ENCODE measurements around the gene SEL1L3.

The SEL1L3 gene

DNA sequence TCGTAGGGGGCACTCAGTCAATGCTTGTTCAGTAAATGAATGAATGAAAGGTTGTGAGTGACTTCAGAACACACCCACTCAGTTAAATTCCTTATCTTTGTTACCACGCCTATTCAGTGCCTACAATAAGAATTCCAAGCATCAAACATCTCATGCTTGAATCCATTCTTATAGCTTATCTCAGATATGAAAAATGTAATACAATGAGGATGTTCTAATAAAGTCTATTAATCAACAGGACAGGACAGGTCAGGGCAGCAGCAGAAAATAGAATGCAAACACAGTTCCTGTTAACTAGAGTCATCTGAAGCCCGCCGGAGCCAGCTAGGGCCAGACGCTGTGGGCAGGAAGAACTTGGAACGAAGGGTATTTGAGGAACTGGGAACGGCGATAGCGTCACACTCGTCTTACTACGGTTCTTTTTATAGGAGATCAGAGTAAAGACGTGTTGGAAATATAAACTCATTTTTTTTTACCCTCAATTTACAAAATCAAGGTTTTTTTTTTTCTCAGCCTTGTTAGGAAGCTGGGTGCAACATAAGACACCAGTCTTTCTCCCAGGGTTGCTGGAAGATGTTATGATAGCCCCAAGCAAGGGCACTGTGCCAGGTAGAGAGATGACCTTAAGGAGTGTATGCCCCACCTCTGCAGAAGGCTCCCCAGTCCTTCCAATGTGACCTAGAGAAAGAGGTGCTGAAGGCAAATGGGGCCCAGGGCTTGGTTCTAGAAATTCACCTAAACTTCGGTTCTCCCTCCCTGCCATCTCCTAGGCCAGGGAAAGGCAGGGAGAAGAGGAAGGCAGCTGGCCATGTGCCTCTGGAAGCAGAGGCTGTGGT is 48.3 kb downstream of the SEL1L3 start:
- DNase-seq (ENCODE audit: extremely low read depth, low read depth): no peak
- TF ChIP-seq, protein P1, sequence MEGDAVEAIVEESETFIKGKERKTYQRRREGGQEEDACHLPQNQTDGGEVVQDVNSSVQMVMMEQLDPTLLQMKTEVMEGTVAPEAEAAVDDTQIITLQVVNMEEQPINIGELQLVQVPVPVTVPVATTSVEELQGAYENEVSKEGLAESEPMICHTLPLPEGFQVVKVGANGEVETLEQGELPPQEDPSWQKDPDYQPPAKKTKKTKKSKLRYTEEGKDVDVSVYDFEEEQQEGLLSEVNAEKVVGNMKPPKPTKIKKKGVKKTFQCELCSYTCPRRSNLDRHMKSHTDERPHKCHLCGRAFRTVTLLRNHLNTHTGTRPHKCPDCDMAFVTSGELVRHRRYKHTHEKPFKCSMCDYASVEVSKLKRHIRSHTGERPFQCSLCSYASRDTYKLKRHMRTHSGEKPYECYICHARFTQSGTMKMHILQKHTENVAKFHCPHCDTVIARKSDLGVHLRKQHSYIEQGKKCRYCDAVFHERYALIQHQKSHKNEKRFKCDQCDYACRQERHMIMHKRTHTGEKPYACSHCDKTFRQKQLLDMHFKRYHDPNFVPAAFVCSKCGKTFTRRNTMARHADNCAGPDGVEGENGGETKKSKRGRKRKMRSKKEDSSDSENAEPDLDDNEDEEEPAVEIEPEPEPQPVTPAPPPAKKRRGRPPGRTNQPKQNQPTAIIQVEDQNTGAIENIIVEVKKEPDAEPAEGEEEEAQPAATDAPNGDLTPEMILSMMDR (IDR thresholded peaks at IDR 0.05; ENCODE audit: low read depth, low read length, missing control alignments): no peak
- H3K4me3 ChIP-seq (replicated peaks; ENCODE audit: low read depth, low read length): no peak overlapping the region

DNA sequence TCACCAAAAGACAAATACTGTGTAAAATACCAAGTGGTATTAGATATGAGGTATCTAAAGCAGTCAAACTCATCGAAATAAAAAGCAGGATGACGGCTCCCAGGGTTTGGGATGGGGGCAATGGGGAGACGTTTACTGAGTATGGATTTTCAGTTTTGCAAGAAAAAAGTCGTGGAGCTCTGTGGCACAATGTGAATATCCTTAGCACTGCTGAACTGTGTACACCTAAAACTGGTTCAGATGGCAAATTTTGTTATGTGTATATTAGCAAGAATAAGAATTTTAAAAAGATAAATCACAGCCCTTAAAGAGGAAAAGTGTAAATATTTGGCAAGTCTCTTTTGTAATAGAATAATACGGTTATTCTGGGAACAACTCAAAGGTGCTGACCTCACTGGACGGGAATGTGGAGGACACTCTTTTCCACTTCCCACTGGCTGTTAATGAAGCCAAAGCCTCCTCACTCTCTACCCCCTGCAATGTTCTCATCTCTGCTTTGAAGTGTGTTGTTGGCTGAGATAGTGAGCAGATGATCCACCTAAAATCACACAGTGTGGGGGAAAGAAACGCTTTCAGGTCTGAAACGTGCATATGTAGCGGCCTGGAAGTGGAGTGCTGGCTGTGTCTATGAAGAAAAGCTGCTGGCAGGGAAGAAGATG is 49.2 kb downstream of the SEL1L3 start:
- DNase-seq (ENCODE audit: extremely low read depth, low read depth): no peak
- no peak overlapping the region for H3K4me3 ChIP-seq (replicated peaks; ENCODE audit: low read depth, low read length)
- TF ChIP-seq, protein P1 (IDR thresholded peaks at IDR 0.05; ENCODE audit: low read depth, low read length, missing control alignments): no peak

DNA sequence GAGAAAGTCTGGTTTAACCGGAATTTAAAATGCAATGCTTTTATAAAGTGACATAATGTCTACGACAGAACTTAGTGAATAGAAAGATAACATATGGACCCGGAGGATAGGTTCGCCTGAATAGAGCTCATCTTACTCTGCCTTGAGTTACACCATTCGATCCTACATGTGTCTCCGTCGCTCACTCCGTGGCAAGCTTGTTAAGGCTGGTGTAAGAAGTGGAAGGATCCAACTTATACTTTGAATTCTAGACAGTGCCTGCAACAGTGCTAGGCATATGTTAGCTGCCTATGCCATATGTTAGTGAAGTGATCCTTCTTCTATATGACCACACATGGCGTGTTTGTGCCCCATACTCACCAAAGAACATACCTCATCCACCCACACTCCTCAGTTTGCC is 50.9 kb downstream of the SEL1L3 start:
- TF ChIP-seq, protein P1 (IDR thresholded peaks at IDR 0.05; ENCODE audit: low read depth, low read length, missing control alignments): no peak
- no peak for DNase-seq (ENCODE audit: extremely low read depth, low read depth)
- H3K4me3 ChIP-seq (replicated peaks; ENCODE audit: low read depth, low read length): no peak overlapping the region

DNA sequence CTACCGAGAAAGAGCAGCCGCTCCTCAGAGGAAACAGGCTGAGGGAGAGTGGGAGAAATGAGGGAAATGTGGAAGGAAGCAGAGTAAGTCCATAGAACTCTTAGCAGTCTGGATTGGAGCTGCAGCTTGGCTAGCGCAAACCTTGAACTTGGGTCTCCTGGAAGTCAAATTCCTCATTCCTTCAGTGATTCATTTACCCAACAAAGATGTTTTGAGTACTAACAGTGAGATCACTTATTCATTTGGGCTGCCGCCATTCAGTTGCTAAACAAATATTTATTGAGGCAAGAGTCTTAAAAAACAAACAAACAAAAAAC is 51.5 kb downstream of the SEL1L3 start:
- TF ChIP-seq, protein P1 (IDR thresholded peaks at IDR 0.05; ENCODE audit: low read depth, low read length, missing control alignments): no peak
- no peak for DNase-seq (ENCODE audit: extremely low read depth, low read depth)
- H3K4me3 ChIP-seq (replicated peaks; ENCODE audit: low read depth, low read length): no peak overlapping the region

DNA sequence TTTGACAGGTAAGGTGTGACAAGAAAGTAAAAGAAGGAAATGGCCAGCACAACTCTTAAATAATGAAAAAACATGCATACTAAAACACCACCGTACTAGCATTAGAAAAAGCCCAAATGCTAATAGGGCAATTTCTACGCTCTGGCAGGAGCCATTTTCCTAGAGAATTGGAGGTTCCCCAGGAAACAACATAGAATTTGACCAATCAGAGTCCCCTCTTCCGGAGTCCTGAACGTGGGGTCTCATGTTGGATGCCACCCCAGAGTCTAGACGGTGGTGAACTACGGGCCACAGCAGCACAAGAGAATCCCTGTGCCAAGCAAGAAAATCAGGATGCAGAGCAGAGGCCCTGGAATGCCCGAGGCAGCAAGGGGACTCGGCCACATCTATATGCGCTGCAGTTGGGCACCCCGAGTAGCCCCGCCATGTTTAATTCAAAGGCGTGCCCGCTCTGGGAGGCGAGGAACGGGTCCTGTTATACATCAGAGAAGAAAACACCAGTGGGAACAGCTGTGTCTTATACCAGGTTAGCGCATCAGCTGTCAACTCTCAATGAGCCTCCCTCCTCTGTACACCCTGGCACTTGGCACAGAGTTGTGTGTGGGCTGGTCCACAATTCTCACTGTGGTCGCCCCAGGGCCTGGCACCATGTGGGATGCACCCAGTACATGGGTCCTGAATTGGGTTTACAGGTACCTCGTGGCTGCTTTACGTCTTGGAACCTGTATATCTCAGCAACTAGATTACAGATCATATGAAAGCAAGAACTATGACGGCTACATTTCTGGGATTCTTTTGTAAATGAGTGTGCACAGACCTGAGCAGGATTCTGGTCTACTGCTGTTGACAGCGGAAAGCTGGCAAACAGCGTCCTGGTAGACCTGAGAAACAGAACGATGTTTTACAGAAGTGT is 52.1 kb downstream of the SEL1L3 start:
- TF ChIP-seq, protein P1 (IDR thresholded peaks at IDR 0.05; ENCODE audit: low read depth, low read length, missing control alignments): no peak
- DNase-seq (ENCODE audit: extremely low read depth, low read depth): no peak
- H3K4me3 ChIP-seq (replicated peaks; ENCODE audit: low read depth, low read length): no peak overlapping the region

DNA sequence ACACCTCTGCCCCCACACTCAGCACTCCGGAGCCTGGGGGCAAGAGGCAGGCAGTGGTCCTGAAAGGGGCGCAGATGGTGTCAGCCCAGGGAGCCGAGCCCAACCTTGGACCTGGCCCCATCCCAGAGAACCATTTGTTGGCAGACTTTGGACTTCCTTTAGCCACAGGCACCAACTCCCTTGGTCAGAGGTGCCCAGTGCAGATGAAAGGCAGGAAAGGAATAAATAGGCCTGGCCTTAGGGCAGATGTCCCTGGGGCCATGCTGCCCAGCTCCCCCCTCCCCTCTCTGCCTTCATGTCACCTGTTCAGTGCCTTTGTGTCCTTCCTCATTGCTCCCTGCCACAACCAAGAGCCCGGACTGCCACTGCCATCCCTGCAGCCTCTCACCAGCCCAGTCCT is 52.8 kb downstream of the SEL1L3 start:
- no peak for DNase-seq (ENCODE audit: extremely low read depth, low read depth)
- no peak overlapping the region for H3K4me3 ChIP-seq (replicated peaks; ENCODE audit: low read depth, low read length)
- TF ChIP-seq, protein P1 (IDR thresholded peaks at IDR 0.05; ENCODE audit: low read depth, low read length, missing control alignments): no peak
